NCI-H187 treated with DMSO at 0.1 percent for 48 hours (cell line): ENCODE measurements around the gene TNPO1.
"Not testable (repeated sequence)": the region's sequence is repeated elsewhere in the genome, so short reads cannot be mapped to it uniquely, and the experiment has no call there.

Source experiments
- DNase-seq: peaks from one replicate; lab custom pipeline; 2025; lab: John Stamatoyannopoulos, UW

TNPO1 gene

GRCh38 chr5:72934953-72935725 lies 118.7 kb downstream of the TNPO1 start:
- DNase-seq = not testable (repeated sequence)

GRCh38 chr5:72936893-72937292 lies 120.4 kb downstream of the TNPO1 start:
- DNase-seq = no peak

GRCh38 chr5:72937517-72938061 lies 121.1 kb downstream of the TNPO1 start:
- no peak for DNase-seq

GRCh38 chr5:72938206-72938605 lies 121.7 kb downstream of the TNPO1 start:
- no peak for DNase-seq

GRCh38 chr5:72940082-72940481 lies 123.6 kb downstream of the TNPO1 start:
- no peak for DNase-seq

GRCh38 chr5:72943307-72943706 lies 126.8 kb downstream of the TNPO1 start:
- DNase-seq = no peak

GRCh38 chr5:72947498-72947897 lies 131.0 kb downstream of the TNPO1 start:
- no peak for DNase-seq

- DNase-seq = no peak
These were observed 133.0 kb downstream of the TNPO1 start for GRCh38 chr5:72949481-72949880.

GRCh38 chr5:72951671-72952468 lies 135.4 kb downstream of the TNPO1 start:
- DNase-seq = no peak

- no peak for DNase-seq
These were observed 137.9 kb downstream of the TNPO1 start for GRCh38 chr5:72954389-72954788.

GRCh38 chr5:72955143-72955767 lies 138.8 kb downstream of the TNPO1 start:
- no peak for DNase-seq

- DNase-seq = peak; percentile 94
These were observed 139.4 kb downstream of the TNPO1 start, which contains the start of gene FCHO2 for GRCh38 chr5:72955768-72956323. TSS of gene FCHO2 (plus strand) at chr5:72956041. CDS start at chr5:72956097, 56 bp downstream.

- no peak for DNase-seq
These were observed 140.1 kb downstream of the TNPO1 start for GRCh38 chr5:72956324-72957140.

- DNase-seq = no peak
These were observed 140.9 kb downstream of the TNPO1 start for GRCh38 chr5:72957337-72957736.

- DNase-seq = no peak
These were observed 142.8 kb downstream of the TNPO1 start for GRCh38 chr5:72959257-72959656.
